ENCODE data around the gene IRF2BP2.

GRCh38 chr1:234572966-234573365 is 37.0 kb downstream of the IRF2BP2 start:
- no peak for TF ChIP-seq PATZ1 (CRISPR knock-in tag; IDR thresholded peaks at IDR 0.05; ENCODE audit: borderline replicate concordance)
- no peak for TF ChIP-seq CSRNP3 (CRISPR knock-in tag; IDR thresholded peaks at IDR 0.05)
- TF ChIP-seq GLIS3 (CRISPR knock-in tag; IDR thresholded peaks at IDR 0.05), result no peak
- no peak for TF ChIP-seq ZC3H10 (CRISPR knock-in tag; IDR thresholded peaks at IDR 0.05)
- no peak for TF ChIP-seq OSR1 (CRISPR knock-in tag; IDR thresholded peaks at IDR 0.05)

Measured in SK-N-SH treated with all-trans-retinoic acid at 6 μM for 48 hours (cell line).